K562 (cell line): ENCODE results near the gene AMH. TPM values are rescaled to one million over a fixed set of nuclear protein-coding genes. Genes with fewer than 3 reads are reported as not detected.

Experiments
- ATAC-seq: fragments of 200-7000 bp; cut with Tn5 transposase; 3 replicates; pipeline ENCODE4 v1.9.1; 2020; ENCODE audit warnings: moderate library complexity
- BruUV-seq: library from RNA; stranded (reverse); fragments of 400-500 nt; replicated peaks from 2 replicates; lab custom pipeline; 2021; lab: Mats Ljungman, UMichigan
- CTCF ChIA-PET: fragments of 300-600 bp; formaldehyde crosslinking; extraction: SDS; loops from one replicate; lab custom pipeline; 2021; ENCODE audit warnings: low intra/inter-chr PET ratio; lab: Yijun Ruan, JAX
- POLR2A ChIA-PET: fragments of 300-600, 350-650 bp; sonication (Branson Sonifier 250); formaldehyde crosslinking; extraction: SDS; loops from one replicate; lab custom pipeline; 2021; ENCODE audit warnings: antibody characterized with exemption, inconsistent platforms; lab: Yijun Ruan, JAX
- DNase-seq, 4 experiments: peaks; one replicate each; pipeline versions ENCODE4 v3.0.0 to v3.0.0-alpha.2; 2011 to 2018; ENCODE audit warnings: low spot score in 3 of 4, mixed read lengths in 3 of 4; ENCODE audit errors: extremely low read depth in 1 of 4
- FAIRE-seq: peaks from 2 replicates; lab custom pipeline; 2011; peaks lifted over from hg19 to GRCh38; lab: Jason Lieb, UNC
- H2AFZ ChIP-seq: 2 replicates; pipeline ENCODE4 v1.6.0; 2011; ENCODE audit warnings: low read depth, low read length, control low read depth, inconsistent platforms
- H3K27ac ChIP-seq: fragments of 200-600 bp; 3 replicates; pipeline ENCODE4 v1.8.0; 2011; ENCODE audit warnings: low read depth, mild to moderate bottlenecking, control low read depth, inconsistent platforms, low read length, moderate library complexity, mixed read lengths; ENCODE audit errors: extremely low read depth
- H3K27me3 ChIP-seq, 2 experiments: fragments of 300-600 bp in 1 of 2; 2 replicates in 1 of 2; 3 replicates in 1 of 2; pipeline versions ENCODE4 v1.6.0 to v1.8.0; 2011; ENCODE audit warnings: inconsistent platforms in 2 of 2, low read length in 2 of 2, mild to moderate bottlenecking in 1 of 2, mixed read lengths in 1 of 2, moderate library complexity in 1 of 2; ENCODE audit not compliant: control insufficient read depth in 2 of 2, insufficient read depth in 2 of 2
- H3K36me3 ChIP-seq: fragments of 300-600 bp; 3 replicates; pipeline ENCODE4 v1.8.0; 2011; ENCODE audit warnings: mild to moderate bottlenecking, low read length, inconsistent platforms; ENCODE audit not compliant: control insufficient read depth, insufficient read depth
- H3K4me1 ChIP-seq, 2 experiments: fragments of 200-600 bp in 1 of 2; replicated peaks in 1 of 2; 2 replicates in 1 of 2; 3 replicates in 1 of 2; pipeline versions ENCODE4 v1.5.1 to v1.8.0; 2011; ENCODE audit warnings: inconsistent platforms in 2 of 2, low read length in 2 of 2, mild to moderate bottlenecking in 1 of 2, mixed read lengths in 1 of 2, moderate library complexity in 1 of 2; ENCODE audit not compliant: control insufficient read depth in 2 of 2, insufficient read depth in 2 of 2
- H3K4me2 ChIP-seq: 2 replicates; pipeline ENCODE4 v1.6.1; 2011; ENCODE audit warnings: low read length, control low read depth, inconsistent platforms, mixed read lengths; ENCODE audit not compliant: insufficient read depth
- H3K4me3 ChIP-seq: fragments of 200-600 bp; sonication (generic), shearing (Covaris generic); 2 replicates; pipeline ENCODE4 v1.5.1; 2016; ENCODE audit warnings: control low read depth, inconsistent platforms
- H3K79me2 ChIP-seq: fragments of 200-600 bp; 3 replicates; pipeline ENCODE4 v1.8.0; 2011; ENCODE audit warnings: low read length, inconsistent platforms; ENCODE audit not compliant: control insufficient read depth, insufficient read depth
- H3K9ac ChIP-seq, 2 experiments: 2 replicates each; pipeline versions ENCODE4 v1.6.0 to v1.6.1; 2011; ENCODE audit warnings: low read depth in 2 of 2, low read length in 2 of 2, control low read depth in 1 of 2, inconsistent platforms in 1 of 2, mild to moderate bottlenecking in 1 of 2, mixed read lengths in 1 of 2; ENCODE audit not compliant: insufficient read depth in 1 of 2
- H3K9me1 ChIP-seq: one replicate; pipeline ENCODE4 v1.6.0; 2011; ENCODE audit warnings: inconsistent platforms, mild to moderate bottlenecking, low read length, moderate library complexity; ENCODE audit not compliant: control insufficient read depth, insufficient read depth
- H3K9me3 ChIP-seq: replicated peaks from 2 replicates; pipeline ENCODE4 v1.5.1; 2011; ENCODE audit warnings: low read depth, low read length, inconsistent platforms; ENCODE audit not compliant: control insufficient read depth, insufficient read depth
- H4K20me1 ChIP-seq: replicated peaks from 2 replicates; pipeline ENCODE4 v1.6.1; 2011; ENCODE audit warnings: low read length, inconsistent platforms, mixed read lengths; ENCODE audit not compliant: control insufficient read depth, insufficient read depth
- BCL6 ChIP-seq: fragments of 250-450 bp; sonication (Bioruptor Pico); IDR thresholded peaks from 2 replicates; pipeline ENCODE4 v1.4.0; 2020
- CEBPB ChIP-seq: fragments of 450-650 bp; IDR thresholded peaks from 2 replicates; pipeline ENCODE4 v1.6.1; 2016; ENCODE audit warnings: missing genetic modification characterization, missing compliant biosample characterization
- CUX1 ChIP-seq: fragments of 200-800 bp; sonication (Bioruptor generic); IDR thresholded peaks from 2 replicates; pipeline ENCODE4 v1.6.1; 2016; ENCODE audit warnings: missing genetic modification characterization, missing compliant biosample characterization
- MTA2 ChIP-seq: fragments of 450-650 bp; IDR thresholded peaks from 2 replicates; pipeline ENCODE4 v1.6.1; 2016; ENCODE audit warnings: low read depth
- PRDM10 ChIP-seq: fragments of 450-650 bp; IDR thresholded peaks from 2 replicates; pipeline ENCODE4 v1.6.1; 2018; ENCODE audit not compliant: partially characterized antibody
- SIN3A ChIP-seq, 2 experiments: fragments of 150-350 bp in 1 of 2; IDR thresholded peaks; 2 replicates each; pipeline ENCODE4 v1.6.1; 2011 to 2016; ENCODE audit warnings: borderline replicate concordance in 2 of 2, low read depth in 2 of 2, low read length in 2 of 2, mild to moderate bottlenecking in 2 of 2, moderate library complexity in 2 of 2; ENCODE audit not compliant: control insufficient read depth in 1 of 2
- TCFL5 ChIP-seq: fragments of 250-450 bp; sonication (Bioruptor Pico); conservative IDR thresholded peaks from 2 replicates; pipeline ENCODE4 v1.6.1; 2021; ENCODE audit warnings: mild to moderate bottlenecking, moderate library complexity, matching md5 sums
- THRB ChIP-seq: fragments of 450-650 bp; formaldehyde crosslinking; conservative IDR thresholded peaks from 2 replicates; pipeline ENCODE4 v1.4.0; 2022; ENCODE audit warnings: mild to moderate bottlenecking, missing genetic modification characterization
- YBX1 ChIP-seq: fragments of 450-650 bp; IDR thresholded peaks from 2 replicates; pipeline ENCODE4 v1.7.1; 2016; ENCODE audit warnings: mild to moderate bottlenecking
- ZNF512 ChIP-seq: IDR thresholded peaks from 2 replicates; pipeline ENCODE4 v1.6.1; 2016; ENCODE audit warnings: missing genetic modification characterization, missing compliant biosample characterization
- WGBS: fragments of 100-300 bp; shearing (Covaris generic); methylation state at CpG from one replicate; pipeline ENCODE4 v1.1.6; 2016; ENCODE audit warnings: low coverage, mixed read lengths; ENCODE audit not compliant: insufficient coverage; ENCODE audit errors: missing lambda C conversion rate; 5-methylcytosine and 5-hydroxymethylcytosine counted together
- in situ Hi-C: fragments of 300-500 bp; cut with MboI; formaldehyde crosslinking; loops from 4 replicates; pipeline ENCODE4 v1.15.0; 2018; ENCODE audit warnings: inconsistent platforms, mixed read lengths
- intact Hi-C: fragments of 100-400 bp; cut with micrococcal nuclease; formaldehyde crosslinking; loops from 2 replicates; pipeline ENCODE4 v1.14.2; 2022
- polyA plus RNA-seq, 8 experiments: library from polyadenylated mRNA; depleted of rRNA in 4 of 8; stranded (reverse) in 5 of 8; unstranded in 3 of 8; fragments of >200 nt; fragmentation: Nextera tagmentation in 2 of 8; fragmentation: Illumina TruSeq in 1 of 8; extraction: Ambion mirVana in 2 of 8; extraction: Trizol in 1 of 8; gene quantifications; 2 replicates each; pipeline versions ENCODE4 v1.2.1 to v1.2.3, GENCODE V29; 2011 to 2014; ENCODE audit warnings: inconsistent platforms in 1 of 8, missing spikeins in 1 of 8
- total RNA-seq, 7 experiments: library from RNA; depleted of rRNA in 6 of 7; stranded (reverse); fragments of >200 nt in 6 of 7; fragmentation: Illumina TruSeq in 2 of 7; extraction: Trizol in 2 of 7; gene quantifications; 2 replicates each; pipeline versions ENCODE4 v1.2.1 to v1.2.3, GENCODE V29; 2011 to 2021; ENCODE audit warnings: low replicate concordance in 1 of 7

AMH gene
- total and polyA plus RNA-seq, 9 of the 15 experiments (the other 6 are each of a cell fraction or from before 2014, with no cell fraction given): 0.29 to 27.4 (median 2.6) TPM; not detected in 2

GRCh38 chr19:2237869-2238153 lies 11.3 kb upstream of the AMH start:
- H3K36me3 ChIP-seq: peaks cover 58% of the 10 kb centered on the region; the same call in 2 of the 3 replicates
- no peaks in the 10 kb centered on the region for H3K27me3 ChIP-seq
- peaks cover 28 to 65% of the 10 kb centered on the region in 2 experiments for H3K4me1 ChIP-seq
- POLR2A ChIA-PET: interaction anchor here (0.6 to 4.8 kb wide), 6 partner anchors 9 to 200 kb away, joined by 3 to 86 read pairs (median 6); no protein-coding TSS in a partner anchor
- peaks cover 57% of the 10 kb centered on the region for H4K20me1 ChIP-seq
- H3K9me1 ChIP-seq: peaks cover 19% of the 10 kb centered on the region
- H3K27ac ChIP-seq: peak overlapping the region; percentile 98
- peak overlapping the region; percentile 90 to 98 for H3K9ac ChIP-seq
- BruUV-seq: no TSS peak
- in situ Hi-C loops (loop anchor here (5.0 to 10.0 kb wide), 3 partner anchors 34 to 159 kb away; no protein-coding TSS in a partner anchor), intact Hi-C loops (loop anchor here (2.0 kb wide), 1 partner anchor 25 kb away; no protein-coding TSS in a partner anchor)
- FAIRE-seq (peak; percentile 40), ATAC-seq (no peak), DNase-seq (no peak)
- no peak overlapping the region for H2AFZ ChIP-seq
- H3K79me2 ChIP-seq: peaks cover 95% of the 10 kb centered on the region
- H3K4me2 ChIP-seq: peak overlapping the region; percentile 94
- no peaks in the 10 kb centered on the region for H3K9me3 ChIP-seq
- 4% methylated on average over 6 of the region's 6 CpGs for WGBS
- CTCF ChIA-PET: no interaction called here
- H3K4me3 ChIP-seq: peak overlapping the region; percentile 97
- no peak for TF ChIP-seq THRB
- no peak for TF ChIP-seq MTA2
- TF ChIP-seq BCL6: no peak
- no peak for TF ChIP-seq TCFL5 (CRISPR knock-in tag)
- no peak for TF ChIP-seq YBX1
- peak; percentile 66 for TF ChIP-seq CEBPB (tag)
- TF ChIP-seq SIN3A (IDR thresholded peaks at IDR 0.05; ENCODE audit: borderline replicate concordance in 2 of 2, control insufficient read depth in 1 of 2, low read depth in 2 of 2, low read length in 2 of 2): no peak
- TF ChIP-seq CUX1 (CRISPR knock-in tag): no peak
- TF ChIP-seq ZNF512 (tag): no peak
- TF ChIP-seq PRDM10: peak; percentile 25
